HFFc6 (cell line): ENCODE measurements around the gene ITPK1. TPM values are rescaled to one million over a fixed set of nuclear protein-coding genes. Genes with fewer than 3 reads are reported as not detected.

ENCODE experiments used
- DNase-seq: peaks from one replicate; pipeline ENCODE4 v3.0.0-alpha.2; 2018
- H3K27ac Mint-ChIP-seq: 2 replicates; pipeline ENCODE4 v1.8.0; 2020; ENCODE audit warnings: mild to moderate bottlenecking, mixed read lengths
- H3K27me3 Mint-ChIP-seq: 2 replicates; pipeline ENCODE4 v1.8.0; 2021; ENCODE audit warnings: mild to moderate bottlenecking, moderate library complexity, mixed read lengths; ENCODE audit not compliant: insufficient read depth
- H3K36me3 Mint-ChIP-seq: 2 replicates; pipeline ENCODE4 v1.8.0; 2021; ENCODE audit warnings: low read depth, mixed read lengths
- H3K4me1 Mint-ChIP-seq: 2 replicates; pipeline ENCODE4 v1.8.0; 2020; ENCODE audit warnings: low read depth, mixed read lengths
- H3K4me3 Mint-ChIP-seq: 2 replicates; pipeline ENCODE4 v1.8.0; 2020; ENCODE audit warnings: mild to moderate bottlenecking, moderate library complexity, mixed read lengths
- H3K9me3 Mint-ChIP-seq: 2 replicates; pipeline ENCODE4 v1.8.0; 2020; ENCODE audit warnings: mild to moderate bottlenecking, mixed read lengths
- CTCF ChIP-seq: fragments of 200-600 bp; sonication (generic); IDR thresholded peaks from 2 replicates; pipeline ENCODE4 v1.5.0; 2021; ENCODE audit warnings: antibody characterized with exemption, mild to moderate bottlenecking
- total RNA-seq, 6 experiments: library from RNA; stranded (reverse); fragmentation: NEBNext Ultra II Directional; extraction: Animal tissue kit (Norgen Biotek cat#: 25700); gene quantifications; 2 replicates in 1 of 6; 3 replicates in 5 of 6; pipeline ENCODE4 v1.2.3, GENCODE V29; 2021

The ITPK1 gene
- total RNA-seq, 6 experiments from 2014 or later = 27.3 to 38.1 (median 32.4) TPM

- H3K4me3 Mint-ChIP-seq = no peak overlapping the region
- DNase-seq = no peak
- H3K9me3 Mint-ChIP-seq = no peaks in the 10 kb centered on the region
- H3K27ac Mint-ChIP-seq = no peak overlapping the region
- no peaks in the 10 kb centered on the region for H3K27me3 Mint-ChIP-seq
- TF ChIP-seq CTCF = no peak
- H3K36me3 Mint-ChIP-seq = no peaks in the 10 kb centered on the region
- H3K4me1 Mint-ChIP-seq = peaks cover 12% of the 10 kb centered on the region
Observed at GRCh38 chr14:92963301-92964123, 152.2 kb downstream of the ITPK1 start.

- DNase-seq = no peak
- H3K27ac Mint-ChIP-seq = no peak overlapping the region
- TF ChIP-seq CTCF = no peak
- H3K9me3 Mint-ChIP-seq = no peaks in the 10 kb centered on the region
- no peaks in the 10 kb centered on the region for H3K27me3 Mint-ChIP-seq
- H3K36me3 Mint-ChIP-seq = no peaks in the 10 kb centered on the region
- peaks cover 12% of the 10 kb centered on the region for H3K4me1 Mint-ChIP-seq
- no peak overlapping the region for H3K4me3 Mint-ChIP-seq
Observed at GRCh38 chr14:92962831-92963095, 153.0 kb downstream of the ITPK1 start.

- no peak overlapping the region for H3K4me3 Mint-ChIP-seq
- H3K4me1 Mint-ChIP-seq = peaks cover 12% of the 10 kb centered on the region
- no peaks in the 10 kb centered on the region; the same call in 1 of the 2 replicates for H3K27me3 Mint-ChIP-seq
- no peaks in the 10 kb centered on the region for H3K36me3 Mint-ChIP-seq
- H3K9me3 Mint-ChIP-seq = no peaks in the 10 kb centered on the region
- DNase-seq = no peak
- no peak for TF ChIP-seq CTCF
- H3K27ac Mint-ChIP-seq = no peak overlapping the region; the same call in 1 of the 2 replicates
Observed at GRCh38 chr14:92962031-92962830, 153.5 kb downstream of the ITPK1 start.

- Mint-ChIP-seq H3K27me3 (no peaks in the 10 kb centered on the region; the same call in 1 of the 2 replicates), H3K4me3 (no peak overlapping the region), H3K4me1 (peaks cover 12% of the 10 kb centered on the region), H3K36me3 (no peaks in the 10 kb centered on the region), H3K27ac (peak overlapping the region; percentile 62), H3K9me3 (no peaks in the 10 kb centered on the region)
- no peak for TF ChIP-seq CTCF
- DNase-seq = no peak
Observed at GRCh38 chr14:92961567-92961855, 154.2 kb downstream of the ITPK1 start.

GRCh38 chr14:92960706-92961566 lies 154.8 kb downstream of the ITPK1 start:
- Mint-ChIP-seq H3K36me3 (no peaks in the 10 kb centered on the region), H3K4me3 (no peak overlapping the region), H3K27ac (peak overlapping the region; percentile 62; the same call in 1 of the 2 replicates), H3K27me3 (no peaks in the 10 kb centered on the region; the same call in 1 of the 2 replicates), H3K4me1 (peaks cover 12% of the 10 kb centered on the region), H3K9me3 (no peaks in the 10 kb centered on the region)
- peak; percentile 44 for DNase-seq
- no peak for TF ChIP-seq CTCF
